ENCODE data around the gene SPTLC2. TPM values are rescaled to one million over a fixed set of nuclear protein-coding genes. Genes with fewer than 3 reads are reported as not detected.

SPTLC2 gene
- total and polyA plus RNA-seq, 10 donors, result 7.0 to 103 (median 69.5) TPM

DNA sequence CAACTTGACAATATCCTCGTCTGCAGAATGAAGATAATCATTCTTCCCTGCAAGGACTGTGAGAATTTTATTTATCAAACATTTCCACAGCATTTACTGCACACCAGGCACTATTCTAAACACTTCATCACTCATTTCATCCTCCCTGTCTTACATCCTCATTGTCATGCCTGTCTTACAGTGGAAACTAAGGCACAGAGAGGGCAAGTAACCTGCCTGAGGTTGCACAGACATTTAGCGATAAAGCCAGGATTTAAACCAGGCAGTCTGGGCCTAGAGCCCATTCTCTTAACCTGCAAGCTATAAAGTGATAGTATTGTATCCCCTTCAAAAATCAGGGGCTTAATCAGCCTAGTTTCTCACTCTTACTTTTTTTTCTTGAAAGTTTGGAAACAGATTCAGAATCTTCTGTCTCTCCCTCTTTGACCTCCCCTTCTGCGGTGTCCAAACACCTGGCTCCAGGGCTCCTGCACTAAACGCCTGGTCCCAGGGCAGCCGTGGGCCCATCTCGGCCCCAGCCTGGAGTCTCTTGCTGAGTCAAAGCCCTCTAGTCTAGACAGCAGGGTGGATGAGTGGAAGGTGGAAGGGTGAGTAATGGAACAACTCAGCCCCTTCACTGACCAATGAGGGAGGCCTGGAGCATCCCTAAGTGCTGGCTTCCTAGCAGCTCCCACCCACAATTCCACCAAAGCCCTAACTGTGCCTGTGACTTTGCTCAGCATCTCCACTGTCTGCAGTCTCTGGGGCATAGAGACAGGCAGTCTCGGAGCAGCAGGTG is 130.3 kb downstream of the SPTLC2 start:
- intact Hi-C loops (cut with DNase I; ENCODE audit: low total_unique reads), result no loop called here
- H3K27ac ChIP-seq, result no peak overlapping the region
- H3K36me3 ChIP-seq, result no peaks in the 10 kb centered on the region
- TF ChIP-seq, protein P1, sequence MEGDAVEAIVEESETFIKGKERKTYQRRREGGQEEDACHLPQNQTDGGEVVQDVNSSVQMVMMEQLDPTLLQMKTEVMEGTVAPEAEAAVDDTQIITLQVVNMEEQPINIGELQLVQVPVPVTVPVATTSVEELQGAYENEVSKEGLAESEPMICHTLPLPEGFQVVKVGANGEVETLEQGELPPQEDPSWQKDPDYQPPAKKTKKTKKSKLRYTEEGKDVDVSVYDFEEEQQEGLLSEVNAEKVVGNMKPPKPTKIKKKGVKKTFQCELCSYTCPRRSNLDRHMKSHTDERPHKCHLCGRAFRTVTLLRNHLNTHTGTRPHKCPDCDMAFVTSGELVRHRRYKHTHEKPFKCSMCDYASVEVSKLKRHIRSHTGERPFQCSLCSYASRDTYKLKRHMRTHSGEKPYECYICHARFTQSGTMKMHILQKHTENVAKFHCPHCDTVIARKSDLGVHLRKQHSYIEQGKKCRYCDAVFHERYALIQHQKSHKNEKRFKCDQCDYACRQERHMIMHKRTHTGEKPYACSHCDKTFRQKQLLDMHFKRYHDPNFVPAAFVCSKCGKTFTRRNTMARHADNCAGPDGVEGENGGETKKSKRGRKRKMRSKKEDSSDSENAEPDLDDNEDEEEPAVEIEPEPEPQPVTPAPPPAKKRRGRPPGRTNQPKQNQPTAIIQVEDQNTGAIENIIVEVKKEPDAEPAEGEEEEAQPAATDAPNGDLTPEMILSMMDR (IDR thresholded peaks at IDR 0.05 in 8 of 11, conservative IDR thresholded peaks at IDR 0.05 in 3 of 11), result no peak
- TF ChIP-seq POLR2AphosphoS5 (IDR thresholded peaks at IDR 0.05), result no peak
- TF ChIP-seq POLR2A (IDR thresholded peaks at IDR 0.05), result no peak
- H3K4me1 ChIP-seq, result no peaks in the 10 kb centered on the region
- no peak for DNase-seq
- H3K4me3 ChIP-seq, result no peak overlapping the region
- no peaks in the 10 kb centered on the region for H3K27me3 ChIP-seq (replicated peaks in 1 of 7)
- 84 to 95% (median 93%) methylated on average over 6 to 7 of the region's 7 CpGs for WGBS, 5 donors
- no peaks in the 10 kb centered on the region for H3K9me3 ChIP-seq

DNA sequence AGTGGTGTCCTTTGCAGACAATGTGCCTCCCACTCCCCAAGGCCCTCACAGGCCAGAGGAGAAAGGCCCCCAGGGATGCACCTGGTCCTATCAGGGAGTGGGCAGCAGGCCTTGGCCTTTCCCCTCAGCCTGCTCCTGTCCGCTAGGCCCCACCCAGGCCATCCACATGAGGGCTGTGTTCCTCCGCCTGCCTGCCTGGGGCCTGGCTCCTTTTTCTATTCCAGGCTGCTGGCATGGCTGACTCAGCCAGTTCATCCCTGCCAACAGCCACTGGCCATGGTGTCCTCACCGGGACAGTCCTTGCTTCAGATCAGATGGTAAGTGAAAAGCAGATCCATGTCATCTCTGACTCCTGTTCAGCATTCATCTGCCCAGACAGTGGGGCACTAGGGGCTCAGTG is 131.2 kb downstream of the SPTLC2 start:
- intact Hi-C loops (cut with DNase I; ENCODE audit: low total_unique reads), result no loop called here
- no peak overlapping the region for H3K27ac ChIP-seq
- H3K4me1 ChIP-seq, result no peaks in the 10 kb centered on the region
- no peak for TF ChIP-seq POLR2AphosphoS5 (IDR thresholded peaks at IDR 0.05)
- TF ChIP-seq, protein P1 (IDR thresholded peaks at IDR 0.05 in 8 of 11, conservative IDR thresholded peaks at IDR 0.05 in 3 of 11), result no peak
- no peak for TF ChIP-seq POLR2A (IDR thresholded peaks at IDR 0.05)
- H3K36me3 ChIP-seq, result no peaks in the 10 kb centered on the region
- 78 to 93% (median 84%) methylated on average over 2 to 3 of the region's 3 CpGs for WGBS, 5 donors
- H3K4me3 ChIP-seq, result no peak overlapping the region
- peak; percentile 57 for DNase-seq
- no peaks in the 10 kb centered on the region for H3K27me3 ChIP-seq (replicated peaks in 1 of 7)
- H3K9me3 ChIP-seq, result no peaks in the 10 kb centered on the region

DNA sequence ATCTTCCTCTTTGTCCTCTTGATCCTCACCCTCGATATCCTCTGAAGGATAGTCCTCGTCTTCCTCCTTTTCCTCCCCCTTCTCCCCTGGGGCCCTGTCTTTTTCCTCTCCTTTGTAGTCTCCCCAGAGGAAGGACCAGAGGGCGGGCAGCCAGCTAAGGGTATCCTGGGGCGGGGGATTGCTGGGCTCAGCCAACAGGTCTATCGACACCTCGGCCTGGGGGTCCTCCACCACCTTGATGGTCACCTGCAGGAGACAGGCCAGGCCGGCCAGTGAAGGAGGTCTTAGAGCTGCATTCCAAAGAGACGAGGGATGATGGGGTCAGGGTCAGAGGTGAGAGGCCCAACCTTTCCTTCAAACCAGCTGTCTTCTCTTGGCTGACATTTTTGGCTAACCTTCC is 134.0 kb downstream of the SPTLC2 start:
- intact Hi-C loops (cut with DNase I; ENCODE audit: low total_unique reads), result no loop called here
- Histone ChIP-seq H3K9me3 (no peaks in the 10 kb centered on the region), H3K27ac (no peak overlapping the region), H3K4me1 (no peaks in the 10 kb centered on the region), H3K27me3 (replicated peaks in 1 of 7) (no peaks in the 10 kb centered on the region), H3K4me3 (no peak overlapping the region), H3K36me3 (no peaks in the 10 kb centered on the region)
- TF ChIP-seq POLR2AphosphoS5 (IDR thresholded peaks at IDR 0.05) (no peak), POLR2A (IDR thresholded peaks at IDR 0.05) (no peak)
- TF ChIP-seq, protein P1 (IDR thresholded peaks at IDR 0.05 in 8 of 11, conservative IDR thresholded peaks at IDR 0.05 in 3 of 11), result no peak
- no peak for DNase-seq
- WGBS, 5 donors, result 62 to 76% (median 74%) methylated on average over 7 to 8 of the region's 8 CpGs

DNA sequence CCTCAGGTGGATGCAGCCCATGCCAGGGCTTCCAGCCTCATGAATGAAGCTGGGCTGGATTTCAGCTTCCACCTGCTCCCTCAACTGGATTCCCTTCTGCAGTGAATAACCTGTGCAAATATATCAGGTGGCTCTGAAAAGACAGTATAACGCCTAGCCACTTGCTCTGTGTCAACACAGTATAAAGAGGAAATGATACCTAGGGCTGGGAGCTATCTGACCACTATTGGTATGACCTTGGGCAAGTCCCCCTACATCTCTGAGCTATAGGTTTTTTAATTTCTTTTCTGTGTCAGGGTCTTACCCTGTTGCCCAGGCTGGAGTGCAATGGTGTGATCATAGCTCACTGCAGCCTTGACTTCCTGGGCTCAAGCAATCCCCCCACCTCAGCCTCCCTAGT is 137.6 kb downstream of the SPTLC2 start:
- no peaks in the 10 kb centered on the region for H3K4me1 ChIP-seq
- no peak for DNase-seq
- H3K27ac ChIP-seq, result no peak overlapping the region
- H3K9me3 ChIP-seq, result no peaks in the 10 kb centered on the region
- no peaks in the 10 kb centered on the region for H3K27me3 ChIP-seq (replicated peaks in 1 of 7)
- no peak overlapping the region for H3K4me3 ChIP-seq
- WGBS, 5 donors, result 48 to 70% (median 53%) methylated on average over 1 of the region's 1 CpG
- no peaks in the 10 kb centered on the region for H3K36me3 ChIP-seq
- intact Hi-C loops (cut with DNase I; ENCODE audit: low total_unique reads), result no loop called here
- TF ChIP-seq, protein P1 (IDR thresholded peaks at IDR 0.05 in 8 of 11, conservative IDR thresholded peaks at IDR 0.05 in 3 of 11), result no peak
- no peak for TF ChIP-seq POLR2A (IDR thresholded peaks at IDR 0.05)
- no peak for TF ChIP-seq POLR2AphosphoS5 (IDR thresholded peaks at IDR 0.05)

All from spleen (tissue), 11 donors.